Measurements from ENCODE around the gene ANKRD44.

ANKRD44 gene

GRCh38 chr2:197322143-197322542, 11.6 kb upstream of the ANKRD44 start:
- no peak for DNase-seq (ENCODE audit: low spot score)

- no peak for DNase-seq (ENCODE audit: low spot score)
Measured at GRCh38 chr2:197315371-197315770, 4.8 kb upstream of the ANKRD44 start.

DNA sequence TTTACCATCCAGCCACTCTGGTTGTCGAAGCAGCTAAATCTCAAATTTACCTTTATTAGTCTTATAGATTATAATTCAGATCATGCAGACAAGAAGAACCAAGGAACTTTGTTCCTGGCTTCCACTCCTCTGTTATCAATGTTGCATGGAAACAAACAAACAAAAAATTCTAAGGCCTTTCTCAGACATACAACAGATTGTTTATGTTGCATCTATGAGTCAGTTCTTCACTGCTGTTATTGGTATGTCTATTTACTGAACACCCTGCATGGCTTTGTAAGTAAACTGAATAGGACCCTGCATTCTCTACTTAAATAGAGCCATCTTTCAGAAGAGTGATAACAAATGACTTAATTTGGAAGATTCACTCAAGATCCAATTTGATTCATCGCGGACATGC, 1.6 kb upstream of the ANKRD44 start:
- no peak for DNase-seq (ENCODE audit: low spot score)

DNA sequence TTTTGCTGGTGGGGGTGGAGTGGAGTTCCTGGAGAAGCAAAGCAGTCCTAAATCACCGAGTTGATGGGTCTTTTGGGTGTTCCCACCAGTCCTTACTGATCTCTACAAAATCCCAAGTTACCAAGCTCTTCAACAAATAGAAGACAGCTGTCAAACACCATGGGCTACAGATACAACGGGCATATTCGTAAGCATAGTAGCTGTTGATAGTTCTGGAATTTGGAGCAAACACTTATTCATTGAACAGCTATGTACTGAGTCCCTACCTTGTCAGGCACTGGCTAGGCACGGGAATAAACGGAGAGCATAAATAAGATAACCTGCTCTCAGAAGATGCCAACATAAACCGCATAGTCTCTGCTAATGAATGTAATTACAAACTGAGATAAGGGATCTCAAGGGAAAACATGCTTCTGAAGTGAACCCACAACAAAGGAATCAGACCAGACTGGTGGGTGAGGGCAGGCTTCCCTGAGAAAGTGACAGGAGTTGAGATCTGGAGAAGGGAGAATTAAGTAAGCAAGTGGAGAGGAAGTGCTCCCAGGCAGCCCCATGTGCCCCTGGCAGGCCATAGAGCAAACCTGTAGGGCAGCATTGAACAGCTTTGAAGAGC, 947 bp upstream of the ANKRD44 start:
- DNase-seq (ENCODE audit: low spot score) = no peak

GRCh38 chr2:197310987-197311420, 424 bp upstream of the ANKRD44 start:
- no peak for DNase-seq (ENCODE audit: low spot score)

- no peak for DNase-seq (ENCODE audit: low spot score)
Measured at GRCh38 chr2:197309691-197310231, 819 bp downstream of the ANKRD44 start.

GRCh38 chr2:197308996-197309690, 1.4 kb downstream of the ANKRD44 start:
- DNase-seq (ENCODE audit: low spot score) = no peak

DNA sequence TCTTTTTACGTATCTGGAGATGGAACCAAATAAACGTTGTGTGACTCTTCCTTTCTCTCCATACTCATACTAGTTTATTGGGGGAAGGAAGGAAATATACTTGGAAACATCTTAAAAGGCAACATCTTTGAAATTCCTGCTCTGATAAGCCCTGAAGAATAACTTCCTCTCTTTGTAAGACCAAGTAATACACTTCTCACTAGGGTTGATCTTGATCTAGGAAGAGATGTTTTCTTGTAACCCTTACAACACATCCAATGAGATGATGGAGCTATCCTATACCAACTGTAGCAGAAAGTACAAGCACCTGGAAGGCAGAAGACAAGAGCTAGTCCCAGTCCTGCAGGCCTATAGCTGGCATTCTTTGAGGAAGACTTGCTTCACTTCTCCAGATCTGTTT, 2.0 kb downstream of the ANKRD44 start:
- no peak for DNase-seq (ENCODE audit: low spot score)

GRCh38 chr2:197307933-197308521, 2.6 kb downstream of the ANKRD44 start:
- no peak for DNase-seq (ENCODE audit: low spot score)

DNA sequence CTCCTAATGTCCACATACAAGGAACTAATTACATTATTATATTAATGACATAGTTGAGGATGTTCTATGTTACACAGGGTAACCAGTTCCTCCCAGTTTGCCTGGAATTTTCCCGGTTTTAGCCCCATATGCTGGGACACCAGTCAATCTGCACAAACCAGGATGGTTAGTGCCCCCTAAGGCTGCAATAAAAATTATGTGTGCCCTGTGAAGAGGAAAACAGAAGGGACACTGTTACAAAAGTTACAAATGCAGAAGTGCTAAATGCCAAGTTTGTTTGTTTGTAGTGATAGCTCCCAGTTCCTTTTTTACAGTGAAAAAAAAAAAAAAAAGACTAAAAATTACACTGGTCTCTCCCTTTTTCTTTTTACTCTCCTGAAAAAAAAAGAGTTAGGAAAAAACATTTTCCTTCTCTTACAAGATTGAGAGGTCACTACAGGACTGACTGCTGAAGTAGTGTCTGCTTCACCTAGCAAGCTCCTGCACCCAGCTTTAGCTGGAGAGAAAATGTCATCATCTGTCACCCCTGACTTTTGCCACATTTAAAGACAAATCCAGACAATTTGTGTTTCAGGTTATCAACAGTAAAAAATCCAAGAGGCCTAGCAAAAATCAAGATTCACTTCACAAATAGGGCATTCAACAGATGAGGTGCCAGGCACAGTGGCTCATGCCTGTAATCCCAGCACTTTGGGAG, 3.2 kb downstream of the ANKRD44 start:
- no peak for DNase-seq (ENCODE audit: low spot score)

- DNase-seq (ENCODE audit: low spot score) = no peak
Measured at GRCh38 chr2:197306696-197307040, 3.9 kb downstream of the ANKRD44 start.

DNA sequence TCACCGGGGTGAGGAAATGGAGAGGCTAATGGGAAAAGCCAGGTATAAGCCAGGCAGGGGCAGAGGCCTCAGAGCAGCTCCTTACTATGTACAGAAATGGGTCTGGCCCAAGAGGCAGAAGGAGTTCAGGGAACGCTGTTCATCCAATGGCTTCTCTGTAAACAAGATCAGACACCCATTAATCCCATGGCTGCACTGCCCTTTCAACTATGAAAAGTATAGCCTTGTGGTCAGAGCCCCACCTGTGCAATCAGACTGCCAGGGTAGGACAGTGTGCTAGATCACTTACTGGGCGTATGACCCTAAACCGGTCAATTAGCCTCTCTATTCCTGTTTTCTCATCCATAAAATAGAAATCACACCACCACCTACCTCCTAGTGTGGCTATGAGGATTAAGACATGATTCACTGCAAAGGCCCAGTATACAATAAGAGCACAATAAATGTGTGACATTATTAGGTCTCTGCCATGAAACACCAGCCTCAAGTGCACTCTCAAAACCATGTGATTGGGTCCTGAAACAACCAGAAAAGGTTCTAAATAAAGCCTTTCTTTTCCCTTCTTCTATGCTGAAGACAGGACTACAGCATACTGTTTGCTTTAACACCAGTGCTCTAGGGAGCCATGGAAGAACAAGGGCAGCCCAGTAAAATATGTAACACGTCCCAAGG, 4.4 kb downstream of the ANKRD44 start:
- no peak for DNase-seq (ENCODE audit: low spot score)

GRCh38 chr2:197304556-197305011, 6.0 kb downstream of the ANKRD44 start:
- no peak for DNase-seq (ENCODE audit: low spot score)

DNA sequence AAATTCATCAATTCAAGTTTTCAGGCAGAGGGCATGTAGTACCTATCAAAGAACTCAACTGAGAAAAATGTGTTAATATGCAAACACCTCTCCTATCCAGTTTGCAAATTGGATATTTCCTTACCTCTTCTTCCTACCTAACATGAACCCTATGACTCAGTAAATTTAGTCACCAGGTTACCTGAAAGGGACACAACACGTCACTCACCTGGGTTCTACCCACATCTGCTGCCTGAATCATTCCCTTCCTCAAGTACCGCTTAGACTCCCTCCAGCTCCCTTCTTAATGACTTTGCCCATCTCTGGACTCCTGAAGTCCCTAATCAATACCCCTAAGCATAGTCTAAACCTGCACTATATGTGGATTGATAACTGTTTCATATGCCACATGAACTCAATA, 10.4 kb downstream of the ANKRD44 start:
- no peak for DNase-seq (ENCODE audit: low spot score)

GRCh38 chr2:197298609-197299008, 12.0 kb downstream of the ANKRD44 start:
- DNase-seq (ENCODE audit: low spot score) = no peak

GRCh38 chr2:197297772-197298318, 12.7 kb downstream of the ANKRD44 start:
- no peak for DNase-seq (ENCODE audit: low spot score)

GRCh38 chr2:197297266-197297665, 13.3 kb downstream of the ANKRD44 start:
- no peak for DNase-seq (ENCODE audit: low spot score)

- no peak for DNase-seq (ENCODE audit: low spot score)
Measured at GRCh38 chr2:197296835-197297234, 13.7 kb downstream of the ANKRD44 start.

GRCh38 chr2:197294260-197294659, 16.3 kb downstream of the ANKRD44 start:
- DNase-seq (ENCODE audit: low spot score) = no peak

DNA sequence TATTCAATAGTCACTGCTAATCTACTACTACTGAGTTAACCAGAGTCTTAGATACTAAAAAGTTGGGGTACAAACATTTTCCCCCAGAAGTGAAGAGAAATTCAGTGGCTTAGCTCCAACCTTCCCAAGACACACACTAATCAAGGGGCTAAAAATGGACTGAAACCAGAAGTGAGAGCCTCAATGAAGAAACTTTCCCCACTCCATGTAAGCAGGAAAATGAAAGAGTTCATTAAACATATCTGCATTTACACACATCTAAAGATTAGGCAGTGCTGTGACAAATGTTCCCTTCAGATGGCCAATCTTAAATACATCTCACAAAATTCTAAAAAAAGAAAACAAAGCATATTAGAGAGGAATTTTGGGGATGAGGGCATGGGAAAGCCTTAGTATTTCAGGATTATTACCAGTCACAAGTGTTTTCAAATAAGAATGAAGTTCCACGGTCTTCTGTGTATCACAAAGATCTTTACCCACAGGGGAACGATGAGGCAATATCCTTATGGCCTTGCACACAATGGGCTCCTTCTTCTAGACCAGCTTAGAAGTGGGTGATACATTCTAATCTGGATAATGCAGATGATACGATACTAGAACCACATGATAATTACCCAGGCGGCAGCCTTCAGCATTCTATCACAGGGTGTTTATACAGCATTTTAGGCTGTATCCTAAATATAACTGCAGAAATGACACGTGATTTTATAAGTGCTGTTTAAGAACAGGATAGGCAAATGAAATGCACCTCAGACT, 17.1 kb downstream of the ANKRD44 start:
- no peak for DNase-seq (ENCODE audit: low spot score)

GRCh38 chr2:197292619-197293018, 18.0 kb downstream of the ANKRD44 start:
- no peak for DNase-seq (ENCODE audit: low spot score)
